Right ventricle myocardium superior (tissue), 1 donor: ENCODE measurements around the gene SCYL1. TPM values are rescaled to one million over a fixed set of nuclear protein-coding genes. Genes with fewer than 3 reads are reported as not detected.
"Not testable (repeated sequence)": the region's sequence is repeated elsewhere in the genome, so short reads cannot be mapped to it uniquely, and the experiment has no call there.

Source experiments
- ATAC-seq: fragments of 200-7000 bp; cut with Tn5 transposase; one replicate; pipeline ENCODE4 v1.9.1; 2020; ENCODE audit warnings: mild to moderate bottlenecking; ENCODE audit not compliant: poor library complexity
- DNase-seq: peaks from one replicate; pipeline ENCODE4 v3.0.0-alpha.2; 2020
- intact Hi-C: fragments of 100-400 bp; cut with DNase I; formaldehyde crosslinking; loops from one replicate; pipeline ENCODE4 v1.11.2; 2022
- total RNA-seq: library from RNA; stranded (reverse); fragmentation: NEBNext Ultra II Directional; extraction: Animal tissue kit (Norgen Biotek cat#: 25700); gene quantifications from one replicate; pipeline ENCODE4 v1.2.1, GENCODE V29; 2021
- donor health status: DM: no; HTN: yes; CAD: no; lungs with severe emphysema.

SCYL1 gene
- total RNA-seq, 1 donor from 2014 or later, result 60.5 TPM

DNA sequence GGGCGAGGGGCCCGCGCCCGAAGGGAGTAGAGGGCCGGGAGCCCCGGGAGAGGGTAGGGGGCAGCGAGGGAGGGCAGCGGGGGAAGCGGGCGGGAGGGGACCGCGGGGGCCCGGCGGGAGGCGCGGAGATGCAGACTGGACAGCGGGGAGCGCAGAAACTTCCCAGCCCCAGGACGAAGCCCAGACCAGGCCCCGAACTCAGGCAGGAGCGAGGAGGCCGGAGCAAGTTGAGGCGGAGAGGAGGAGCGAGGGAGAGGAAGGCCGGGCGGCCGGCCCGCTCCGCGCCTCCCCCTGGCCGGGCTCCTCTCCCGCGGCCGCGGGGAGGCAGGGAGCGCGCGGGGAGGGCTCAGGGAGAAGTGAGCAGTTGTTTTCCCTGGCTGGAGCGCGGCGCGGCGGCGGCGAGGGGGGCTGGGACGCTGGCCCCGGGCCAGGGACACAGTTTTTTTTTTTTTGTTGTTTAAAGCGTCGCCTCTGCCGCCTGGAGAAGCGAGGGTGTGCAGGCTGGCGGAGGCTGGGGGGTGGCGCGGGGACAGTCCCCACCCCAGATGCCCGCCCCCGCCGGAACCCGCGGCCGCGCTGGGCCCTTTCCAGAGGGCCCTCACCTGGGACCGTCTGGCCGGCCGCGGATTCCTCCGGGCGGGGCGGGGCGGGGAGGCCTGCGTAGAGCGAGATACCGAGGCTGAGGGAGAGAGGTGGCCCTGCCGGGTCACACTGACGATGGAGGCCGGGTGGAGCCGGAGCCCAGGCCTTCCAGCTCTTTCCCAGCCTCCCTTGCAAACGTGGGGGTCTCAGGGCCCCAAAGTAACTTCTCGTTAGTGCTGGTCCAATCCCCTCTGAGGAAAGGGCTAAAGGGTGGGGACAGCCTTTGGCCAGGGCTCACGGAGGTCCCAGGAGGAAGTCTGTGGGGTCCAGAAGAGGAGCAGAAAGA is 33.4 kb downstream of the SCYL1 start, which contains the start of gene LTBP3:
TSS of gene LTBP3 (minus strand) at position 358 of the 928 bp plus-strand sequence. CDS start 400 bp downstream, outside the sequence.
- DNase-seq, result peak; percentile 91
- intact Hi-C loops, result no loop called here
- ATAC-seq, result peak; percentile 90

DNA sequence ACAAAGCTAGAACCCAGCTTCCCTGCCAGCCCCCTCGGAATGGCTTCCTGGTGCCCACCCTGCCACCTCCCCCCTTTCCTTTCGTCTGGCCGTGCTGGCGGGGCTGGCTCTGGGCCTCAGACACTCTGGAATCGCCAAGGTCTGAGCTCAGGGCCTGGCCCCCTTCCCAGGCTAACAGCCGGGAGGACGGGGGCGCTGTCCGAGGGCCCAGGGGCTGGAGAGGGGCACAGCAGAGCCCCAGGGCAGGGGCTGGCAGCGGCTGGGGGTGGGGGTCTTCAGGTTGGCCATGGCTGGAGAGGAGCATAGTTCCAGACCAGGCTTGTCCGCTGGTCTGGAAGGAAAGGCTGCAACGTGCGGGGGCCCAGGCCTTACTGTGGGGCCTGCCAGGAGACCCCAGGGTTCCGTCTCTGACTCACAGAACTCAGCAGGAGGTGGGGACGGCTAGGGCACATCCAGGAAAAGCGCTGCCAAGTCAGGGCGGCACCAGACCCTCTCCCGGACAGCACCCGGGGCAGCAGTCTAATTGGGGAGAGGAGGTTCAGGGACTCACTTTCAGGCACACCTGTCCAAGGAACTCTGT is 34.1 kb downstream of the SCYL1 start:
- ATAC-seq (peak; percentile 76), DNase-seq (peak; percentile 88)
- intact Hi-C loops, result no loop called here

DNA sequence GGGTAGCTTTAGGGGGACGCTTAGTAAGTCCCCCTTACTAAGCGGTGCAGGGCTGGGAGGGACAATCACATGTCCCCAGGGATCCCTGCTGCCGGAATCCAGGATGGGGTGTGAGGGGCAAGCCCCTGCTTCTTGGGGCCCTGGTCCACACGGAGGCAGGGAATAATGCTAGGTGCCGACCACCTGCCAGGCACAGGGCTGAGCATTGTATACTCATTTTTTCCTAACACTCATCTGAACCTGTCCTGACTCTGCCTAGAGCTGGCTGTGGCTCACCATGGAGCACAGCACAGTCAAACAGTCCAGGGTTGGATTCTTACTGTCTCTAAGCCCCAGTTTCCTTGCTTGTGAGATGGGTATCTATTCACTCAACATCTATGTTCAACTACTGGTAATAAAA is 34.7 kb downstream of the SCYL1 start:
- intact Hi-C loops, result no loop called here
- ATAC-seq (no peak), DNase-seq (no peak)

DNA sequence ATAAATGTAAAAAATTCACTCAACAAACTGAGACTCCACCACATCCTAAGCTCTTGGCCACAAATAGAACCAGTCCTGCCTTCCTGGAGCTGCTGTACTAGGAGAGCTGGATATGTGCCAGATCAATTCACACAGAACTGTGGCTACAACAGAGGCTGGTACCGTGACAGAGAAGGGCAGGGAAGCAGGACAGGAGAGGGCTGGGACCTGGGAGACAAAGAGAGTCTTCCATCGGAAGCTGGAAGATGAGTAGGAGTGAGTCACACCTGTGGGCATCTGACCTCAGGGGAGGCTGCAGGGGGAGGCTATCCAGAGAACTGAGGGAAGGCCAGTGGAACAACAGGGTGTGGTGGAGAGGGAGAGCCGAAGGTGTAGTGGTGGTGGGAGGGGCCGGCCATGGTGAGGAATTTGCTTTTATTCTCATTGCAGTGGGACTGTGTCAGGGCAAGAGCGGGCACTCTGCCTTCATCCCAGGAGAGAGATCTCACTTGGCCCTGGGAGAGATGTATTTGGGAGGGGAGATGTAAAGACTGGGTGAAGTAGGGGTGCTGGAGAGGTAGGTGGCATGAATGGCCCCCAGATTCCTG is 35.2 kb downstream of the SCYL1 start:
- intact Hi-C loops, result no loop called here
- ATAC-seq, result peak; percentile 40
- no peak for DNase-seq

- ATAC-seq (no peak), DNase-seq (peak; percentile 76)
- intact Hi-C loops, result no loop called here
Measured at GRCh38 chr11:65560555-65561418, 35.9 kb downstream of the SCYL1 start.

DNA sequence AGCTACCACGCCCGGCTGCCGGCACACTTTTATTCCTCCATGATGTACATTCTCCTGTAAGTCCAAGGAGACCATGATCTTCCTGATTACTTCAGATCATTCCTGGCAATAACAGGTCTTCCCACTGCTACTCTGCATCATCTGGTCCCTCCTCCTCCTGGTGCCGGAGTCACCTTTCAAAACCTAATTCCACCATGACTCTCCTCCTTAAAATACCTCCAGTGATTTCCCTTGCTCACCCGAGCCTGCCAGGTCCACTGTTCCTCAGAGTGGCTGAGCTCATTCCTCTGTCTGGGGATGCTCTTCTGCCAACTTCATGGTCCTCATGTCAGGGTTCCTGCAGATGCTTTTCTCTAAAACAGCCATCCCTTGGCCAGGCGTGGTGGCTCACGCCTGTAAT is 37.1 kb downstream of the SCYL1 start:
- intact Hi-C loops, result no loop called here
- DNase-seq, result no peak
- ATAC-seq, result no peak

DNA sequence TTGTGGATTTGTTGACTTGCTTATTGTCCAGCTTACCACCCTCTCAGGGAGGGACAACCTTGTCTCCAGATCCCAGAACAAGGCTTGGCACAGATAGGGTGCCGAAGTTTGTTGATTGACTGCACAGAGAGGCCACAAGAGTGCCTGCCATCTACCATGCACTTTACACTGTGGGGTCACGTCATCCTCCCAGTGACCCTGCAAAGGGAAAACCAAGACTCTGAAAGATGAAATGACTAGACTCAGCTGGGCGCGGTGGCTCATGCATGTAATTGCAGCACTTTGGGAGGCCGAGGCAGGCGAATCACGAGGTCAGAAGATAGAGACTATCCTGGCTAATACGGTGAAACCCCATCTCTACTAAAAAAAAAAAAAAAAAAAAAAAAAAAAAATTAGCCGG is 37.9 kb downstream of the SCYL1 start:
- ATAC-seq (no peak), DNase-seq (no peak)
- intact Hi-C loops, result no loop called here

- intact Hi-C loops, result no loop called here
- DNase-seq, result no peak
- ATAC-seq, result no peak
Measured at GRCh38 chr11:65563601-65564000, 38.7 kb downstream of the SCYL1 start.

DNA sequence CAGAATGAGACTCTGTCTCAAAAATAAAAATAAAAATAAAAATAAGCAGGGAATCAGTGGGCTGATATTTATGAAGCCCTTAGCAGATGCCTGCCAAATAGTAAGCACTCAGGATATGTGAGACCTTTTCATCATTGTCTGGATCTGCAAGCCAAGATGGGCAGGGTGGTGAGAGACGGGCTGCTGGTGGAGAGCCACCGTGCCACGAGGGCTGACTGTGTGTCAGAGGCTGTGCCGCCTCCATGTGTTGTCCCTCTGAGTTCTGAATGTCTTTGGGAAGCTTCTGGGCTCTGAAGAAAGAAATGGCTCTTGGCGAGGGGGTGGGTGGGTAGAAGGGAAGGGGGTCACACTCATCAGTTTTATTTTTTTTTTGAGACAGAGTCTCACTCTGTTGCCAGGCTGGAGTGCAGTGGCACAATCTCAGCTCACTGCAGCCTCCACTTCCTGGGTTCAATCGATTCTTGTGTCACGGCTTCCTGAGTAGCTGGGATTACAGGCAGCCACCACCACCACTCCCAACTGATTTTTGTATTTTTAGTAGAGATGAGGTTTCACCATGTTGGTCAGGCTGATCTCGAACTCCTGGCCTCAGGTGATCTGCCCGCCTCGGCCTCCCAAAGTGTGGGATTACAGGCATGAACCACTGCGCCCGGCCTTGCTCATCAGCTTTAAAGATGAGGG is 40.1 kb downstream of the SCYL1 start:
- intact Hi-C loops, ATAC-seq: not testable (repeated sequence)

GRCh38 chr11:65565624-65566453 is 41.0 kb downstream of the SCYL1 start:
- no peak for DNase-seq
- no peak for ATAC-seq
- intact Hi-C loops, result no loop called here

More for the DNA sequence above, 40.1 kb downstream of the SCYL1 start:
- not testable (repeated sequence) for DNase-seq

DNA sequence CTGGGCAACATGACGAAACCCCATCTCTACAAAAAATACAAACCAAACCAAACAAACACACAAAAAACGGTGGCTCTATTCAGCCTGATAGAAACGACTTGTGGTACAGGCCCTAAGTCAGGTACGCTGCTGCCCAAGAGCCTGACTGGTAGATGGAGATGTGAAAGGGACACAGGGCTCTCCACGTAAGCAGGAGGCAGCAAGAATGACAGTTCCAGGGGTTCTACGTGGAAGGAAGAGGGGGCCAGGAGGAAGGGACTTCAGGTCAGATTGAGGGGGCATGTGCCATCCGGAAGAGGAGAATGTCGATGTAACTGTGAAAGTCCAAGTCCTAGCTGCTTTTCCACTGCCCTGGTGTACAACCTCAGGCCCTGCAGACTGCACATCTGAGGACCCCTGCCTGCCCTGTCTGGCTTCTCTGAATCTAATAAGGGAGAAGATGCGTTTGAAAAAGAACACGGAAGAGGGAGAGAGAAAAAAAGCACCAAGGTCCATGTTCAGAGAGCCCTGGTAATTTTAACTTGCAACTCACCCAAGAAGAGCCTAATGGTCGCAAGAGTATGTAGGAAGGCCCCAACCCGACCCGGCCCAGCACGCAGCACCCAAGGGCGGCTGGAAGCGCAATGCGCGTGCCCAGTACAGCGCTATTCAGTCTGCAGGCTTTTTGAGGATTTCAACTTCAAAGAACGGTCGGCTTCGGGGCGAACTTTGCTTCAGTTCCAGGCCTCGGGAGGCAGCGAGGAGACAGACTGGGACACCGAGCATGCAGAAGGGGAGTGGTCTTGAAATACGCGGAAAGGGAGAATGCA is 44.5 kb downstream of the SCYL1 start:
- intact Hi-C loops, result no loop called here
- peak; percentile 25 for ATAC-seq
- DNase-seq, result no peak

DNA sequence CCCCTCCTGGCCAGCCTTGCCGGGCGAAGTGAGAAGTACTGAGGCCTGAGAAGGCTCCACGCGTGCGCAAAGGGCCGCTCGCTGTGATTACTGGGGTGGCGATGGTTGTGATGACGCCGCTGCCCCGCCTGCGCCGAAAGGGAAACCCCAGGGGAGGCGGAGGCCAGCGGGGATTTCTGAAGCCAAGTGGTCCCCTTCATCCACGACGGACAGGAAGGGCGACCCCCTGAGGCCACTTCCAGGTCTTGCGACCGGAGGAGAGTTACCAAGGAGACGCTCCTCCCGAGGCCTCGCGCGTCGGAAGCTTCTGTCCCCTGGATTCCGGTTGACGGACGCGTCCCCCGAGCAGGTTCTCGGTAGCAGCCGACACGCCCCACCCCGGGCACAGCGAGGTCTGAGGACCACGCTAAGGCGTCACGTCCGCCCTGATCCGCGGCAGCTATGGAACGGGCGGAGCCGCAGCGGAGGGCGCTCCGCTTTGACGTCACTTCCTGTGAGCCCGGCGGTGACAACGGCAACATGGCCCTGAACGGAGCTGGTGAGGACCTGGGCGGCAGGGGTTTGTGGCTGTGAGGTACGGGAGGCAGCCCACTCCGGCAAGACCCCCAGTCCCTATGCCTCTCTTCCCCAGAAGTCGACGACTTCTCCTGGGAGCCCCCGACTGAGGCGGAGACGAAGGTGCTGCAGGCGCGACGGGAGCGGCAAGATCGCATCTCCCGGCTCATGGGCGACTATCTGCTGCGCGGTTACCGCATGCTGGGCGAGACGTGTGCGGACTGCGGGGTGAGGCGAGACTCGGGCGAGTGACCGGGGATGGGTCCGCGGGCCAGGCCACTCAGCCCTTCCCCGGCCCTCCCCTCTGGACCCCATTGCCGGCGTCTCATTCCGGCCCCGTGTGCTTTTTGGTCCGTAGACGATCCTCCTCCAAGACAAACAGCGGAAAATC is 45.4 kb downstream of the SCYL1 start, which contains the start of gene ZNRD2:
TSS of gene ZNRD2 (plus strand) at position 505 of the 946 bp plus-strand sequence. CDS start at position 520, 15 bp downstream.
- intact Hi-C loops, result loop anchor here (5.0 kb wide), 1 partner anchor 37 kb away; no protein-coding TSS in a partner anchor
- DNase-seq, result peak; percentile 99
- ATAC-seq, result peak; percentile 87

GRCh38 chr11:65571420-65571819 is 46.5 kb downstream of the SCYL1 start:
- DNase-seq (no peak), ATAC-seq (no peak)
- intact Hi-C loops, result loop anchor here (5.0 kb wide), 1 partner anchor 36 kb away; no protein-coding TSS in a partner anchor

- intact Hi-C loops, result loop anchor here (5.0 kb wide), 1 partner anchor 35 kb away; no protein-coding TSS in a partner anchor
- ATAC-seq (no peak), DNase-seq (no peak)
Measured at GRCh38 chr11:65571940-65572339, 47.1 kb downstream of the SCYL1 start.
